HepG2 (cell line): ENCODE results near the gene IQGAP2. TPM values are rescaled to one million over a fixed set of nuclear protein-coding genes. Genes with fewer than 3 reads are reported as not detected.

Experiments
- ATAC-seq: fragments of 200-7000 bp; cut with Tn5 transposase; 3 replicates; pipeline ENCODE4 v1.9.1; 2020; ENCODE audit warnings: mild to moderate bottlenecking, moderate library complexity
- BruUV-seq: library from RNA; stranded (reverse); fragments of 400-500 nt; replicated peaks from 2 replicates; lab custom pipeline; 2021; lab: Mats Ljungman, UMichigan
- CTCF ChIA-PET: fragments of 300-600 bp; formaldehyde crosslinking; extraction: SDS; loops from one replicate; lab custom pipeline; 2021; ENCODE audit warnings: low total read pairs, inconsistent platforms, low intra/inter-chr PET ratio; lab: Yijun Ruan, JAX
- POLR2A ChIA-PET: fragments of 350-600 bp; sonication (Branson Sonifier 250); formaldehyde crosslinking; loops from one replicate; lab custom pipeline; 2020; ENCODE audit warnings: antibody characterized with exemption, inconsistent platforms; lab: Yijun Ruan, JAX
- DNase-seq: peaks from one replicate; pipeline ENCODE4 v3.0.0-alpha.2; 2015; ENCODE audit warnings: low spot score
- FAIRE-seq: peaks from 3 replicates; lab custom pipeline; 2011; peaks lifted over from hg19 to GRCh38; lab: Jason Lieb, UNC
- H2AFZ ChIP-seq: one replicate; pipeline ENCODE4 v1.6.1; 2011; ENCODE audit warnings: low read length, inconsistent platforms
- H3K27ac ChIP-seq: fragments of 300-600 bp; 3 replicates; pipeline ENCODE4 v1.8.0; 2011; ENCODE audit warnings: mixed run types, mild to moderate bottlenecking, mixed read lengths, low read length, inconsistent platforms; ENCODE audit not compliant: insufficient read depth; ENCODE audit errors: extremely low read length
- H3K27me3 ChIP-seq, 2 experiments: fragments of 200-600 bp in 1 of 2; 2 replicates in 1 of 2; 3 replicates in 1 of 2; pipeline versions ENCODE4 v1.6.0 to v1.8.0; 2011; ENCODE audit warnings: low read length in 2 of 2, mild to moderate bottlenecking in 2 of 2, moderate library complexity in 2 of 2, inconsistent platforms in 1 of 2; ENCODE audit not compliant: insufficient read depth in 2 of 2, control insufficient read depth in 1 of 2
- H3K36me3 ChIP-seq, 2 experiments: fragments of 200-600 bp in 1 of 2; replicated peaks in 1 of 2; 2 replicates in 1 of 2; 3 replicates in 1 of 2; pipeline versions ENCODE4 v1.5.1 to v1.8.0; 2011; ENCODE audit warnings: low read length in 2 of 2, inconsistent platforms in 1 of 2; ENCODE audit not compliant: insufficient read depth in 2 of 2, control insufficient read depth in 1 of 2
- H3K4me1 ChIP-seq: 2 replicates; pipeline ENCODE4 v1.5.1; 2012; ENCODE audit warnings: low read length, inconsistent platforms; ENCODE audit not compliant: insufficient read depth
- H3K4me2 ChIP-seq: 2 replicates; pipeline ENCODE4 v1.6.0; 2011; ENCODE audit warnings: low read depth, low read length, inconsistent platforms
- H3K4me3 ChIP-seq, 3 experiments: fragments of 200-600 bp in 1 of 3; sonication (generic), shearing (Covaris generic) in 1 of 3; replicated peaks in 1 of 3; 2 replicates each; pipeline ENCODE4 v1.5.1; 2011 to 2016; ENCODE audit warnings: low read length in 3 of 3, inconsistent platforms in 2 of 3, low read depth in 2 of 3, mild to moderate bottlenecking in 2 of 3, control low read depth in 1 of 3, mixed read lengths in 1 of 3; ENCODE audit not compliant: insufficient read depth in 1 of 3
- H3K79me2 ChIP-seq: one replicate; pipeline ENCODE4 v1.6.1; 2011; ENCODE audit warnings: low read length, inconsistent platforms; ENCODE audit not compliant: insufficient read depth
- H3K9ac ChIP-seq: 2 replicates; pipeline ENCODE4 v1.6.0; 2011; ENCODE audit warnings: mild to moderate bottlenecking, low read depth, low read length, inconsistent platforms; ENCODE audit not compliant: insufficient read depth
- H3K9me3 ChIP-seq: 2 replicates; pipeline ENCODE4 v1.5.1; 2012; ENCODE audit warnings: mild to moderate bottlenecking, low read length
- H4K20me1 ChIP-seq: 2 replicates; pipeline ENCODE4 v1.6.0; 2011; ENCODE audit warnings: inconsistent platforms, mild to moderate bottlenecking, low read length, moderate library complexity; ENCODE audit not compliant: insufficient read depth
- AFF4 ChIP-seq: sonication (generic); formaldehyde crosslinking; IDR thresholded peaks from 2 replicates; pipeline ENCODE4 v1.4.0; 2020; ENCODE audit warnings: missing genetic modification reagents
- BCLAF1 ChIP-seq: fragments of 450-650 bp; IDR thresholded peaks from 2 replicates; pipeline ENCODE4 v1.6.1; 2017; ENCODE audit warnings: mild to moderate bottlenecking
- DBP ChIP-seq: sonication (generic); formaldehyde crosslinking; IDR thresholded peaks from 2 replicates; pipeline ENCODE4 v1.4.0; 2020; ENCODE audit warnings: missing genetic modification reagents; ENCODE audit errors: not compliant biosample characterization
- DR1 ChIP-seq: sonication (generic); formaldehyde crosslinking; IDR thresholded peaks from 2 replicates; pipeline ENCODE4 v1.8.0; 2021; ENCODE audit warnings: mild to moderate bottlenecking, missing genetic modification reagents, inconsistent platforms
- GTF2F1 ChIP-seq: fragments of 150-350 bp; IDR thresholded peaks from 2 replicates; pipeline ENCODE4 v1.6.1; 2014; ENCODE audit warnings: low read length
- MEIS2 ChIP-seq: sonication (generic); formaldehyde crosslinking; IDR thresholded peaks from 2 replicates; pipeline ENCODE4 v1.9.0; 2021; ENCODE audit warnings: mild to moderate bottlenecking, missing genetic modification reagents
- NFKB2 ChIP-seq: sonication (generic); formaldehyde crosslinking; IDR thresholded peaks from 2 replicates; pipeline ENCODE4 v1.4.0; 2020; ENCODE audit warnings: missing genetic modification reagents, borderline replicate concordance
- SMC3 ChIP-seq: IDR thresholded peaks from 2 replicates; pipeline ENCODE4 v1.6.1; 2011; ENCODE audit warnings: low read length, improper control_type of control experiment
- SNAPC5 ChIP-seq: sonication (generic); formaldehyde crosslinking; IDR thresholded peaks from 2 replicates; pipeline ENCODE4 v1.8.1; 2023; ENCODE audit warnings: mild to moderate bottlenecking, missing genetic modification reagents, borderline replicate concordance
- TEAD2 ChIP-seq: sonication (generic); formaldehyde crosslinking; IDR thresholded peaks from 2 replicates; pipeline ENCODE4 v1.9.0; 2021; ENCODE audit warnings: missing genetic modification reagents
- ZBTB8A ChIP-seq: sonication (generic); formaldehyde crosslinking; IDR thresholded peaks from 2 replicates; pipeline ENCODE4 v1.4.0; 2020; ENCODE audit warnings: mild to moderate bottlenecking, low read depth, missing genetic modification reagents, borderline replicate concordance
- ZNF326 ChIP-seq: sonication (generic); formaldehyde crosslinking; IDR thresholded peaks from 2 replicates; pipeline ENCODE4 v1.4.0; 2020; ENCODE audit warnings: missing genetic modification reagents, borderline replicate concordance
- ZNF441 ChIP-seq: sonication (generic); formaldehyde crosslinking; IDR thresholded peaks from 2 replicates; pipeline ENCODE4 v1.7.0; 2021; ENCODE audit warnings: missing genetic modification reagents, borderline replicate concordance
- ZNF557 ChIP-seq: sonication (generic); formaldehyde crosslinking; IDR thresholded peaks from 2 replicates; pipeline ENCODE4 v1.4.0; 2020; ENCODE audit warnings: missing genetic modification reagents
- WGBS: methylation state at CpG from one replicate; pipeline ENCODE4 v1.1.6; 2017; ENCODE audit warnings: low lambda C conversion rate; 5-methylcytosine and 5-hydroxymethylcytosine counted together
- in situ Hi-C: cut with HindIII; loops from 2 replicates; pipeline ENCODE4 v1.10.0; 2017; ENCODE audit warnings: low pct_unique_long_range_greater_than_20kb; ENCODE audit not compliant: extremely low pct_ligation_motif_present
- intact Hi-C: fragments of 100-400 bp; cut with micrococcal nuclease; formaldehyde crosslinking; loops from one replicate; pipeline ENCODE4 v1.10.0; 2022; ENCODE audit not compliant: unreplicated experiment
- polyA plus RNA-seq, 8 experiments: library from polyadenylated mRNA; depleted of rRNA in 3 of 8; stranded (reverse) in 7 of 8; unstranded in 1 of 8; fragments of >200 nt; fragmentation: Illumina TruSeq in 4 of 8; extraction: Trizol in 4 of 8; gene quantifications; 2 replicates each; pipeline versions ENCODE4 v1.2.1 to v1.2.3, GENCODE V29; 2011 to 2016; ENCODE audit warnings: low read depth in 4 of 8, missing spikeins in 1 of 8, mixed read lengths in 1 of 8; ENCODE audit not compliant: insufficient read depth in 1 of 8
- total RNA-seq, 5 experiments: library from RNA; depleted of rRNA; stranded (reverse); fragments of >200 nt; fragmentation: Illumina TruSeq; extraction: Trizol; gene quantifications; 2 replicates each; pipeline ENCODE4 v1.2.3, GENCODE V29; 2016; ENCODE audit warnings: low read depth in 1 of 5
- TF ChIP-seq, protein P1 (sequence below): sonication (generic); formaldehyde crosslinking; IDR thresholded peaks from 2 replicates; pipeline ENCODE4 v1.9.0; 2021; ENCODE audit warnings: missing genetic modification reagents, mild to moderate bottlenecking, borderline replicate concordance

Gene IQGAP2
- total and polyA plus RNA-seq, 2 of the 13 experiments (the other 11 are each of a cell fraction or from before 2014, with no cell fraction given): 35.2 to 83.3 TPM

- Histone ChIP-seq H3K79me2 (peaks cover 84% of the 10 kb centered on the region), H3K9me3 (no peaks in the 10 kb centered on the region), H3K9ac (no peak overlapping the region), H3K36me3 (peaks cover 0 to 6% of the 10 kb centered on the region in 2 experiments; a peak in 1 of 5 replicates), H3K4me3 (no peak overlapping the region), H3K4me2 (no peak overlapping the region), H3K27ac (no peak overlapping the region), H3K4me1 (peaks cover 54% of the 10 kb centered on the region), H2AFZ (no peak overlapping the region), H4K20me1 (peaks cover 2% of the 10 kb centered on the region; the same call in 1 of the 2 replicates), H3K27me3 (no peaks in the 10 kb centered on the region)
- FAIRE-seq: no peak
- 66% methylated on average over 3 of the region's 3 CpGs for WGBS
- DNase-seq: peak; percentile 23
- ChIA-PET CTCF (no interaction called here), POLR2A (interaction anchor here (1.4 kb wide), 1 partner anchor 11 kb away, joined by 4 read pairs; the partner anchor contains the start of gene IQGAP2)
- ATAC-seq: no peak
- intact Hi-C loops (no loop called here), in situ Hi-C loops (no loop called here)
- BruUV-seq: no TSS peak
- TF ChIP-seq, protein P1, sequence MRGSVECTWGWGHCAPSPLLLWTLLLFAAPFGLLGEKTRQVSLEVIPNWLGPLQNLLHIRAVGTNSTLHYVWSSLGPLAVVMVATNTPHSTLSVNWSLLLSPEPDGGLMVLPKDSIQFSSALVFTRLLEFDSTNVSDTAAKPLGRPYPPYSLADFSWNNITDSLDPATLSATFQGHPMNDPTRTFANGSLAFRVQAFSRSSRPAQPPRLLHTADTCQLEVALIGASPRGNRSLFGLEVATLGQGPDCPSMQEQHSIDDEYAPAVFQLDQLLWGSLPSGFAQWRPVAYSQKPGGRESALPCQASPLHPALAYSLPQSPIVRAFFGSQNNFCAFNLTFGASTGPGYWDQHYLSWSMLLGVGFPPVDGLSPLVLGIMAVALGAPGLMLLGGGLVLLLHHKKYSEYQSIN (CRISPR knock-in tag): no peak
- TF ChIP-seq ZNF441 (CRISPR knock-in tag) (no peak), AFF4 (CRISPR knock-in tag) (no peak), ZNF326 (CRISPR knock-in tag) (no peak), DR1 (no peak), SNAPC5 (CRISPR knock-in tag) (no peak), DBP (CRISPR knock-in tag) (no peak), SMC3 (no peak), BCLAF1 (no peak), NFKB2 (no peak), MEIS2 (CRISPR knock-in tag) (no peak), ZBTB8A (CRISPR knock-in tag) (no peak), GTF2F1 (no peak), TEAD2 (CRISPR knock-in tag) (no peak), ZNF557 (CRISPR knock-in tag) (no peak)
Observed at GRCh38 chr5:76414788-76415187, 11.7 kb downstream of the IQGAP2 start.
